COLO829 (cell line): Measurements from ENCODE around the gene ZNF827.

Experiments used
- DNase-seq: peaks from one replicate; pipeline ENCODE4 v3.0.0; 2012; ENCODE audit warnings: low spot score

Gene ZNF827

DNA sequence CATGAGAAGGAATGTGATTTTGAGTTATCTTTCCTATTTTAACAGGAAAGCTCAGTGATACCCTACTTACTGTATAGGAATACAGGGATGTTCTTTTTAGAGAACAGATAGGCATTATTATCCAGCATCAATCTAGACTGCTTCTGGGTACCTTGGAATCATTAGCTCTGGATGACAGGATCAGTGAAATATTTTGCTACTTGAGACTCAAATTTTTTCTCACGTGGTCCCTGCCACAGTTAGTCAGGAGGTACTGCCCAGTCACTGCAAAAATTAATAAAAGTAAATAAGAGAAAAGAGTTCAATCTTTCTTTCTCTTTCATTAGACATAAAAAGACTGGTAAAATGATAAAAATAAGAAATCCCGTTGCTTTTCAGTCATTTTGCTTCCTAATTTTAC is 5.5 kb downstream of the ZNF827 start:
- no peak for DNase-seq

DNA sequence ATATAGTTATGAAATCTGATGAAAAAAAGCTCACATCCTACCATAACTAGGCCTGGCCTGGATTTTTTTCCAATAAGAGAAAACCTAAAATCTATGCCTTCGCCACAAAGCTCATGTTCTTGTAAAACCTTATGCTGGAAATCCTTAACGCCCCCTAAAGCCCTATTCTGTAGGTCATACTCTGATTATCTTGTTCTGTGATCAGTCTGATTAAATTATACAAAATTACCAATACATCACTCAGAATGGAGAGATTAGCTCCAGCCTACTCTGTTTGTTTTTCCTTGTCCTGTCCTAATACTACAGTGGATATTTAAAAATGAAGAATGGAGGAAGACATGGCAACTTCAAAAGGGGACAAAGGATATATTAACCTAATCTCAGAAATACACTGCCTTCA is 7.2 kb downstream of the ZNF827 start:
- no peak for DNase-seq

DNA sequence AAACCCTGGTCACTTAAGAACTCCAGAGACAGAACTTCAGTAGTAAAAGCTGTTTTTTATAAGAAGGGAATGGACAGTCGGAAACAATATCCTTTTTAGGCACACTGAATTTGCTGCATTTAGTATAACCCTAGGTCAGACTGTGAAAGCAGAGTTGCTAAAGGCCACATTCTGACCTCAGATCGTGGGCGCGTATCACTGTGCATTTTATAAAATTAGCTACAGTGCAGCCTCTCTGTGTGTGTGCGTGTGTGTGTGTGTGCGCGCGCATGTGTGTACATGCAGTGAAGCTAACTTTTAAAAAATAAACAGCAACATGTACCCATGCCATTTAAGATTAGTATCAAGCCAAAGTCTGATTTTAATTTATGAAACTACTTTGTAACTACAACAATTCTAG is 8.0 kb downstream of the ZNF827 start:
- no peak for DNase-seq

DNA sequence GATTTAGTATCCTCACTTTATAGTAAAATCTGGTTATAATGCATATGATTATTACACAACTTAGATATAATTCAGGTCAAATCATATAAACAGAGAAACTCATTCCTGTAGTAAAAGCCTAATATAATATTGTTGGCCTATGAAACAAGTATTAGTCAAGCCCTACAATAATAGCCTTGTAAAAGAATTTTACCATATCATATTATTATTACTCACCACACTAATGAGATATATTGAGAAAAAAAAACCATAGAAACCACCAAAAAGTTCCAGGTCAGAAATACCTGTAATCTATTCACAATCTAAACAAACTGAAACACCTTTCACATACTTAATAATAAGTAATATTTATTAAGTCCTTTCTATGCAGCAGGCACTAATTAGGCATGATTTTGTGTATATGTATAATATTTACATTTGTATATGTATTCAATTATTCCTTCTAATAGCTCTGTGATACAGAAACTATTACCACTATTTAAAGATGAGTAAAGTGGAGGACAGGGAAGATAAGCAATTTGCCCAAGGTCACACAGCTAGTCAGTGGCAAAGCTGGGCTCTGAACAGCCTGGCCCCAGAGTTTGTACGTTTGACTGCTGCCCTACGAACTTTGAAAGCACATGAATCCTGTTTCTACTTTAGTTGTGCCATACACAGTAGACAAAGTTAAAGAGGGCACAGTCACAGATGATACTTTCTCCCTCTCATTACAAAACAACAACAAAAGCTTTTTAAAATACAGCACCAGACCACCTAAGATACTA is 9.0 kb downstream of the ZNF827 start:
- no peak for DNase-seq

DNA sequence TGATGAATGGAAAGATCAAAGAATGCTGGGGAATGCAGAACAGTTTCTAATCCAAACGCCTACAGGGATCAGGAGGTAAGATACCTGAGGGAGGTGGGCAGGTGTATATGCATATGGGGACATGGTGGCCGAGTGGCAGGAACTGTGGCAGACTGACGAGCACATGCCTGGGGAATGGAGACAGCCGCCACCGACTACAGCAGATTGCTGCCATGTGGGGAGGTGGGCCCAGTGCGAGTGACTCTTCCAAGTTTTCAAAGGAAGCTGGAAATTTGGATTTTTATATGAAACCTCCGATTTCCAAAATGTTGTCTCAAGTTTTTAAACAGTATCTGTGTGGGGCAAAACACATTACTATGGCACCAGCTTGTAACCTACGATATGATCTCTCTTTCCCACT is 9.9 kb downstream of the ZNF827 start:
- no peak for DNase-seq

DNA sequence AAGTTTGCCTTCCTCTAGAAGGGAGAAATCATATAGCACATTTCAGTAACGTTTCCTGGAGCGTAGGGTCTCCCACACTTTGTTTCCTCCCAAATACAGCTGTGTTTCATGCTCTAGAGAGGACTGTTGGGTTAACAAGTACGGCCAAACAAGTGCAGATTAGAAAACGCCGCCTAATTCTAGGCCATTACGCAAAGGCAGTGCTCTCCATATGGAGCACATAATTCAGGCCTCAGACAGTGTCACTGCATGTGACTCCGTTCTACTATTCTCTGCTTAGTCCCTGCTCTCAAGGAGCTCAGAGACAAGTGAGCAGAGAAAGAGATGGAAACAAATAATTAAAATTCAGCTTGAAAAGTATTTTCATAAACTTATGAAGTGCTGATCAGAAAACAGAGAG is 11.6 kb downstream of the ZNF827 start:
- no peak for DNase-seq

DNA sequence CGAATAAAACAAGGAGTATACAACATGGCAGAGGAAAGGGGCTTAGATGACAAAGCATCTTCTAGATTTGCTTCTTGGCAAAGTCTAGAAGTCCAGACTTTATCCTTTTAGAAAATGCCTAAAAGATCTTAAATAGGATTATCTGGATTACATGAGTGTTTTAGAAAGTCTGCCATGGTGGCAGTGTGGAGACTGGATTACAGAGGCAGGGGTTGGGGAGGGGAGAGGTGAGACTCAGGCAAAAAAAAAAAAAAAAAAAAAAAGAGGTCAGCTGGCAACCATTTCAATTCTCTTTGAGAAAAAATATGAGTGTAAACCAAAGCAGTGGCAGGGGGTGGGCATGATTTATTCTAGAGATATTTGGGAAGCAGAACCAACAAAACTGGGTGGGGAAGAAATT is 17.4 kb downstream of the ZNF827 start:
- no peak for DNase-seq

DNA sequence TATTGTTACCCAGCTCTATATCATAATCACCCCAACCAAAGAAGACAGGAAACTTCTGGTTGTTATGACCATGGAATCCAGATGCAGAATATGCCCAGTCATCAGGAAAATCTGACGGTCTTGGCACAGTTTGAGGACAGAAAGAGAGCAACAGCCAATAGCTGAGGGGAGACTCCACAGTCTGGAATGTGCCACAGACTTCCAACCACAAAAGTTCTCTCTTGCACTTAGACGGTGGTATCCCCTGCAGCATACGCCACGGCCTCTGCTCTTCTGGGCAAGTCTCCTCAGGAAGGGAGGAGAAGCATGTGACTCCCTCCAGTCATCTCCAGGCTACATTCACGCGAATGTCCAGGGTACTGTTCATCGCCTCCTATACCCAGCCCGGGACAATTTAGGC is 18.4 kb downstream of the ZNF827 start:
- no peak for DNase-seq

DNA sequence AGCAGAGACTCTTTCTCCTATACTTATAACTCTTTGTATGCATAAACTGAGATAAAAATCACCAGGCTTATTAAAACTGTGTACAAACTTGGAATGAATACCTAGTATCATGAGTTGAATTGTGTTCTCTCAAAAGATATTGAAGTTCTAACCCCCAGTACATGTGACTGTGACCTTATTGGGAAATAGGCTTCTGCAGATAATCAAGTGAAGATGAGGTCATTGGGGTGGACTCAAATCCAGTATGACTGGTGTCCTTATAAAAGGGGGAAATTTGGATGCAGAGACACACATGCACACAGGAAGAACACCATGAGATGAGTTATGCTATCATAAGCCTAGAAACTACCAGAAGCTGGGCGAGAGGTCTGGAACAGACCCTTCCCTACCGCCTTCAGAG is 26.2 kb downstream of the ZNF827 start:
- no peak for DNase-seq

DNA sequence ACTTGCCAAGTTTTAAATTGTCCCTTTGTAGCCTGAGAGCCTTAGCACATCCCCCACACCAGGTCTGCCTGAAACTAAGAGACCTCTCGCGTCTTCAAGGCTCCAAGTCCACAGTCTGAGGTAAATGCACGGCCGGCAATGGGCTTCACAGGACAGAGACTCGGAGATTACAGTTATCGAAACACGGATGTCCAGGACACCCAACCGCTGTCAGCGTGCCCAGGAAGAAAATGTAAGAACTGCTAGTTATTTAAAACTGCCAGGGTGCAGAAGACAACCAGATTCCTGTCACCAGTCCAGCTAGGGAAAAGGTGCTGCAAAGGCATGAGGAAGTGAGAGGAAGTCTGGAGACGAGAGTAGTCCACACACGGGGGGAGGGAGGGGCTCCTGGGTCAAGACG is 28.9 kb downstream of the ZNF827 start:
- DNase-seq = no peak

DNA sequence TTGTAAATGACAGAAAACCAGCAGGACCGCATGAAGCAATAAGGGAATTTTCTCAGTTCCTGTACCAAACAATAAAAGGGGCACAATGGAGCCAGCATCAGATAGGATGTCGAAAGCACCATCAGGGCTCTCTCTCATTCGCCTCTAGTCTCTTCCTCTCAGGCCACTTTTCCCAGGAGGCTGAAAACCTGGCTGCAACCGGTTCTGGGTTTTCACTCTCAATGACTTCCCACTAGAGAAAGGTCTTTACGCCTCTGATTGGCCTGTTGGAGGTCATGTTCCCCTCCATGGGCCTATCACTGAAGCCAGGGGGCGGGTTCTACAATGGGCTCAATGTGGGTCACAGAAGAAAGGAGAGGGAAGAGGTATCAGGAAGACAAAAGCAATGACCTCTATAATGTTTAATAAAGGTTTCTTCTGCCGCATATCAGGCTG is 29.3 kb downstream of the ZNF827 start:
- no peak for DNase-seq

DNA sequence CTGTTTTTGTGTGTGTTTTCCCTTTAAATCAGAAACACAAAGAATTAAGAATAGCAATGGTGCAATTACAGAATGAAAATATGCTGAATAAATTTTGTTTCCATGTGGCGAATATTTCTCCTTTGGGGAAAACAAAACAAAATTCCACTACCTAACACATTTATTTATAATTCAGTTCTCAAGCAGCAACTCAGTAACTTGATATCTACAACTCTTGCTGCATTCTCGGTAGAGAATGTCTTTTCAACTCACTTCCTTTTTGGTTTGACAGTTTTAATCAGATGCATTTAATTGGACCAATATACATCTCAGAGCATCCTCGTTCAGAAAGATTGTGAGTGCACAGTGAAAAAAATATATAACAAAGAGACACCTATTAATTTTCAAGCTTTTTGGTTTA is 30.8 kb downstream of the ZNF827 start:
- no peak for DNase-seq

DNA sequence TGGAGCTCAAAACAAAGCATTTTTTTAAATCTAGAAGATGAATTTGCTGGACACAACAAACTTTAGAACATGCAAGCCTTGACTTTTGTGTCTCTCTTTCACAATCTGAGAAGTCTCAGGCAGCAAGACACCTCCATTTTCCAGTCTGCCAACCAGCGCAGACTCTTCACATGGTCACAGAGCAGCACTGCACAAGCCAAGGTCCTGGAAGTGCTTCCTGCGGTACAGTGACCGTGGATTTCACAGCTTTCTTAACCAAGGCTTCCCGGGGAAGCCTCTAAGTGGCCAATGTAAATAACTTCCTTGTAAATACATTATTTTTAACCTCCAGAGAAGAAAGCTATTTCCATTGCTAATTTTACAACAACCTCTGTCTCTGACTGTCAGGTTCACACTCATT is 31.2 kb downstream of the ZNF827 start:
- DNase-seq = no peak

DNA sequence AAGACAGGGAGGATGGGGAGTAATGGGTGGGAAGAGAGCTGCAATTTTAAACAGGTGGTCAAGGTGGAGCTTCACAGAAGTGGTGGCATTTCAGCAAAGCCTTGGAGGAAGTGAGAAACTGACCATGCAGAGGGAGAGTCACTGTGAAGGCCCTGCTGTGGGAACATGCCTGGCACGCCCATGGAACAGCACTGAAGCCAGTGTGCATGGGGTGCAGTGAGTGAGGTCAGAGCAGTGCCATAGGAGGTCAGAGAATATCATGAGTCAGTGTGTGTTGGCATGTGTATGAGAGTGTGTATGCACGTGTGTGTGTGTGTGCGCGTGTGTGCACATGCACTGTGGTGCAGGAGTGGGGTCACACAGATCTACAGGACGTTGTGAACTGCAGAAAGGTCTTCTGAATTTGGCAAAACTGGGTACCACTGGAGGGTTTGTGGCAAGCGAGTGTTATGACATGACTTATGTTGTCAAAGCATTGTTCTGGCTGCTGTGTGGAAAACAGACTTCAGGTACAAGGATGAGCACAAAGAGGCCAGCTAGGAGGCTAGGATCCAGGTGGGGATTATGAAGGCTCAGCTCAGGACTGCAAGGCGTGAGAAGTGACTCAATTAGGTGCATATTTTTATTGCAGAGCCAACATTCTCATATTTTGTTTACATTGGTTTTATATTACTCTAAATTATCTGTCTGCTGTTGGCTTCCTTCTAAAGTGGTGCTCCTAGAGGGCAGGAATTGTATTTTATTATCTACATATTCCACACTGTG is 34.0 kb downstream of the ZNF827 start:
- DNase-seq = no peak

DNA sequence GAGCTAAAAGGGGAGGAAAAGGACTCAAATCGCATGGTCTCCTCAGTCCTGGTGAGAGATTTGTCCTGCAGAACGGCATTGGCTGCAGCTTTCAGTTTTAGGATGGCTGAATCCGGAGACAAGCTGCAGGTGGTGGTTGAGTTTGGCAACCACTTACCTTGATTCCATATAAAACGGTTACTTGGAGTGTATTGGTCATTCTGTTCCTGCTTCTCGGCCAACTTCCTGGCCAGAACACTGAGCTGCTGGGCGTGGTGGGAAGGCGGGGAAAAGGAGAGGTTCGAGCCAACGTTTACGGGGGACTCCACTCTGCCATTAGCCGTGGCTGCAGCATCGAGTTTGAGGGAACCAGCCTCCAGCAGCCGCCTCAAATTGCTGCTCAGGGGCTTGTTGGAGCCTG is 36.1 kb downstream of the ZNF827 start:
- no peak for DNase-seq

DNA sequence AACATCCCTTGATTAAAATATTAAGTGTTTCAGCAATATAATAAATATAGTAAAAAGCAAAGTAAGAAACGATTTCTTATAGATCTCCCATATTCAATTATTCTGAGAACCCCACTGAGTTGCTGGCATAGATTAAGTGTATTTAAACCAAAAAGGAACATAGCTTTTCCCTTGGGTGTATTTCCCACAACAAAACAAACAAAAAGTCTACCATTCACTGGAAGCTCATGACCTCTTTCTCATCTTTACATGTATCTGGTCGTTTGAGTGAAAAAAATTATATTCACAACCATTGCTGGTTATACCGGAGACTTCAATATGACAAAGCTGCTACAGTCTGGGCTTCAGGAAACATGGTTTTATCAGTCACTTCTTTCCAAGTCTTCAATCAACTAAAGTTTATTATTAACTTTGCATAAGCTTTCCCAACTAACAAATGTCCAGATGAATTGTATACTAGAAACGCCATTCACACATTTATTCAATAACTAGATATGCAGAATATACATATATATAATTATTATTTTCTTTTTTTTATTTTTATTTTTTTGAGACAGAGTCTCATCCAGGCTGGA is 38.6 kb downstream of the ZNF827 start:
- no peak for DNase-seq

DNA sequence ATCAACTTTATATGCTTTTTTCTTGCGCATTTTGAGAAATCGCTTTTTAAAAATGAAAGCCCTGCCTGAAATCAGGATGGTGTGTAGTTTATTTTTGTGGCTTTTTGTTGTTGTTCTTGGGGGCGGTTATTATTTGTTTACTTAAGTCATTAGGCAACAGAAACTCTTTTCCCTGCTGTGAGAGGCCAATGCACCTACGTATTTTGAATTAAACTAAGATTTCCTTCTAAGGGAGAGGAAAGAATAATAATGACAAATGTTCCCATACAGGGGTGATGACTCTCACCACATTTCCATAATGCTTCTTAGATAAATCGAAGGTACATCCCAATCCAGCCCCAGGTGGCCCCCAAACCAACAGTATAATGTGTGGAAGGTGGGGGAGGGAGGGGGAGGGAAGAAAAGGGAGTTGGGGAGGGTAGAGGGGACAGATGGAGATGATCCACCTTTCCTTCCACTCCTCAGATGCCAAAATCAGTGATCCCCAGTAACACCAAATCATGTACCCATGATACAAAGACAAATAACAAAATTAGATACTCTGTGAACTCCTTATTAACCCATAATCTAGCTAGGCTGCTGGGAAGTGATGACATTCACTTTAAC is 39.6 kb downstream of the ZNF827 start:
- DNase-seq = no peak

DNA sequence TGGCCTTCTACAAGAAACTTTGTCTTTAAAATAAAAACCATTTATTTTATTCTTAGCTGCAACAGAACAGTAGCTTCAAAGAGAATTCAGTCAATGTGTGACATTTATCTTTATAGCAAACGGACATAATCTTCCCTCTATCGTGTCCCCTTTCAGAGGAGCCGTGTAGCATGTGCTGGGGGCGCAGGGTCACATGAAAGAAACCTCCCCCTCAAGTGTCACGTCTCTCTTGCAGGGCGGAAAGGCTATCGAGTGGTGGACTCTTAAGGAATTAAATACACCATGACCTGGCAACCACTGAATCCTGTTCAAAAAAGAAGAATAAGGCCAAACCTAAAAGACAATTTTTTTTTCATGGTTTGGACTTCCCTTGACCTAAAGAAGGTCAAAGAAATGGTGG is 40.2 kb downstream of the ZNF827 start:
- DNase-seq = no peak

DNA sequence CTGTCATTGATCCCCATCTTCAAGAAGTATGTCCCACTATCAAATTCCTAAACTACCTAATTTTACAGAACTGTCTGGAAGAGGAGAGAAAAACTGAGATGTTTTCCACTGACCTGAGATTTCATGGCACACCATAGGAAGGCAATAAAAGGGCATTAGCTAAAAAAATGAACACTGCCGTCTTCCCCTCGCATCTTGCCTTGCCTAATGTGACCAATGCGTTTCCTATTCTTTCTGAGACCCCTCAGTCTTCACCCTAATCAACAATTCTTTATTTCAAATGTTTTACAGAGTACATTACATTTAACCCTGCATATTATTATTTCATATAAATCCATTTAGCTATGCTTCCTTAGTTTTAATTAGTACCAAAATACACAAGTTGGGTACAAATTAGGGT is 43.6 kb downstream of the ZNF827 start:
- no peak for DNase-seq

DNA sequence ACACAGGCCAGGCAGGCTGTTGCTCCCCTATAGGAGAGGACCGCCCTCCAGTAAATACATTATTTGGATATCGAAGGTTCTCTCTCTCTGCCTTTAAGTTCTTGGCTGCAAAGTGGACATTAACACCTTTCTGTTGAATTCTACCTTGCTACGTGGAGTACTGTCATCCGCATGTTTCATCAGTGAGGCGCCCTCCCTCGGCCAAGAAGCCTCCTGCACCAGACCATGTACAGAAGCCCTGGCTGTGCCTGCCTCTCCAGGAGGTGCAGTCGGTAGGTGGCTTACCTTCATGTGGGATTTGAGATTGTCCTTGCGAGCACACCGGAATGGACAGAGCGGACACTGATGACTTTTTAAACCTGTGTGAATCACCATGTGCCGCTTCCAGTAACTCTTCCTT is 46.7 kb downstream of the ZNF827 start:
- DNase-seq = no peak

DNA sequence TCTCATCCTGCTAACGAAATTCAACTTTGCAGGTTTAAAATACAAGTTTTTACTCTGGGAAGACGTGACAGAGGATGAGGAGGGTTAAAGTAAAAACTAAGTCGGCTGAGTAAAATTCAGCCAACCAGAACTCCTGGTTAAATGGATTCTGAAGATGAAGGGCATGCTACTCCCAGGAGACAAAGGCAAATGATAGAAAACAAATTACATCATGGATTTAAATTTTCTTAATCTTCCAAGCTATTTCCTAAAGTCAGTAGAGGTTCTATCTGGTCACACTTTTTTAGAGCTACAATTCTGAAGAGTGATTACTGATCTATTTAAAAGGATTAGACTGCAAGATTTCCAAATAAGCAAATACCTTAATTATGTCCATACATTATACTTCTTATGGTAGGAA is 47.9 kb downstream of the ZNF827 start:
- DNase-seq = no peak

DNA sequence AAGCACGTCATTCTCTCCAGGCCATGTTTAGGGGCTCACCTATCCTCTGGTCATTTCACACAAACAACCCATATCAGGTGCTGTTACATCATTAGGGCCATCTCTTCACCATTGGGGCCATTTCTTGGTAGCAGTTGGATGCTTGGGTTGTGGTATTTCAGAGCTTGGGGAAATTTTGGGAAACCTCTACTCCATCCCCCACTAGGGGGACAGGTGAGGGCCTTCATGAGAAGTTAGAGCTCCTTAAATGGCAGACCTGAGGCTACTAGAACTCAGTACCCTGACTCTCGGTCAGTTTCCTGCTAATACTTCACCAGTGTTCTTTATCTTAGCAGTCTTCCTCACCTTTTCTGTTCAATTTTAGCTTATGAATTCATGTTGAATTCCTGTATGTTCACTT is 50.2 kb downstream of the ZNF827 start:
- no peak for DNase-seq
